HK-2 (cell line): ENCODE data around the gene RAET1L.
"Not testable (repeated sequence)": the region's sequence is repeated elsewhere in the genome, so short reads cannot be mapped to it uniquely, and the experiment has no call there.

ENCODE experiments used
- DNase-seq: peaks from one replicate; pipeline ENCODE4 v3.0.0-alpha.2; 2018; ENCODE audit not compliant: unreplicated experiment

RAET1L gene

GRCh38 chr6:150044621-150045145, 19.4 kb upstream of the RAET1L start:
- DNase-seq: no peak

DNA sequence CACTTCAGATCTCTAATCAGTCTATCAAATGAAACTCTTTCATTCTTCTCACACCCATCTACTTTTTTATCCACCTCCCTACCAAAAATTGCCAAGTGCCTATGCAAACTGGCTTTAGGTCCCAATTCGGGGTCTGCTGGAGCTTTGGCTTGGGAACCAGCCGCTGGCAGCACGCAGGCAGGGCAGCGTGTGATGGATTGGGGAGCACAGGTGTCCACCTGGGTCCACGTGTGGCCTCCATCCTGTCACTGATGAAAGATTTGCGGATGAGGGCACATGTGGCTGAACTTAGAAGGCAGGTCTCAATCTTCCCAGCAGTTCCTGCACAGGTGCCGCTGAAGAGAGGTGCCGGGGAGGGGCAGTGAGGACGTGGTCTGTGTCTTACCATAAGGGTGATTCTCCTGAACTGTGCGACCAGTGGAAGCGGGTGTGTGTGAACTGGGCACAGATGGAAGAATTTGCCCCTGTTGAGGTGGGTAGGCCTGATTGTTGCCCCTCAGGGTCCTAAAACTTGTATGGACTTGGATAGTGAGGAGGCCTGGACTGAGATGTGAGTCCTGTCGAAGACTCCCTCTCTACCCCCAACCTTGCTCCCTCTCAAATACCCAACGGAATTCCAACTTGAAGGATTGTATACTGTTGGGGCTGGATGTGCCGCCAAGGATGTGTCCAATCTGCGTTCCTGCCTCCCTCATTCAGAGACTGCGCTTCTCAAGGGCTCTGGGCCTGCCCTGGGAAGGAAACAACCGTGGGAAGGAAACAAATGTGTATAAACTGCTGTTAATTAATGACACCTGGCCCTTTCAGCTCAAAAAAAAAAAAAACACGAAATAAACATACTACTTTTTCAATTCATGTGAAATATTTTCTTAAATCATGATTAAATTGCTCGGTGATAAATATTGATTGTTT, 18.4 kb upstream of the RAET1L start:
- no peak for DNase-seq

DNA sequence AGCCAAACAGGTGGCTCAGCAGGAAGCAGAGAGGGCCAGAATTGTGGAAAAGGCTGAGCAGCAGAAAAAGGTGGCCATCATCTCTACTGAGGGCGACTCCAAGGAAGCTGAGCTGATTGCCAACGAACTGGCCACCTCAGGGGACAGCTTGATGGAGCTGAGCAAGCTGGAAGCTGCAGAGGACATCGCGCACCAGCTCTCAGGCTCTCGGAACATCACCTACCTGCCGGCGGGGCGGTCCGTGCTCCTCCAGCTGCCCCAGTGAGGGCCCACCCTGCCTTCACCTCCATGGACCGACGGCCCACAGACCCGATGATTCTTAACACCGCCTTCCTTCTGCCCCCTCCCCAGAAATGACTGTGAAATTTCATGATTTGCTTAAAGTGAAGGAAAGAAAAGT, 17.8 kb upstream of the RAET1L start:
- DNase-seq: no peak

DNA sequence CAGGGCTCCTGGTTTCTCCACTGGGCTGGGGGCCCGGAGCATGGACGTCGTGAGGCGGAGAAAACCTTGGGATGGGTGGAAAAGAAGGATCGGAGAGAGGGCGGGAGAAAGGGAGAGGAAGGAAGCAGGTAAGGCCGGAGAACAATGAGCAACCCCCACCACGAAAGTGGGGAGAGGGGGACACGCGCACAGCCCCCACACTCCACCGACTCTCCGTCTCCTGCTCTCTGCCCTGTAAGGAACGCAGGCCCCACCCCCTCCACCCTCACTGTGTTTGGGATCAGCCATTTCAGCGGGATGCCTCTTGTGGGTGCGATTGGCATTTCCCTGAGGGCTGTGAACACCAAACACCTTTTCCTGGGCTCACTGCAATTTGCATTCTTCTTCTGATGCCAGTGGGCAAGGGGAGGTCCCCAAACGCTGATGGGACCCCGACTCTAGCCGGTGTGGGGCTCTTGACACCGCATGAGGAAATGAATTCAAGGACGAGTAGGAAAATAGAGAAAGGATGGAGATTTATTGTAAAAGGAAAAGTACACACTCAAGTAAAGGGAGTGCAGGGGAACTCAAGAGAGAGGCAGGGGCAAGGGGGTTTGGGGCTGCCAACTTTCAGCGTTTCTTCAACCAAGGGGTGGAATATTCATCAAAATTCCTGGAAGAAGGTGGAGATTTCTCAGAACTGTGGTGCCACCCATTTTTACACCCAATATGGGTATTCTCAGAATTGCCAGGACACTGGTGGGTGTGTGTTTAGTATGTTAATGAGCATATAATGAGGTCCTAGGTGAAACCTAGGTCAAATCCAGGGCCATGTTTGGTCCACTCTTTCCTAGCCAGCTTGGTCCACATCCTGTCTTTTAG, 13.1 kb upstream of the RAET1L start:
- no peak for DNase-seq

- no peak for DNase-seq
These were observed 12.3 kb upstream of the RAET1L start for GRCh38 chr6:150037526-150038201.

- DNase-seq: no peak
These were observed 10.7 kb upstream of the RAET1L start for GRCh38 chr6:150036081-150036480.

DNA sequence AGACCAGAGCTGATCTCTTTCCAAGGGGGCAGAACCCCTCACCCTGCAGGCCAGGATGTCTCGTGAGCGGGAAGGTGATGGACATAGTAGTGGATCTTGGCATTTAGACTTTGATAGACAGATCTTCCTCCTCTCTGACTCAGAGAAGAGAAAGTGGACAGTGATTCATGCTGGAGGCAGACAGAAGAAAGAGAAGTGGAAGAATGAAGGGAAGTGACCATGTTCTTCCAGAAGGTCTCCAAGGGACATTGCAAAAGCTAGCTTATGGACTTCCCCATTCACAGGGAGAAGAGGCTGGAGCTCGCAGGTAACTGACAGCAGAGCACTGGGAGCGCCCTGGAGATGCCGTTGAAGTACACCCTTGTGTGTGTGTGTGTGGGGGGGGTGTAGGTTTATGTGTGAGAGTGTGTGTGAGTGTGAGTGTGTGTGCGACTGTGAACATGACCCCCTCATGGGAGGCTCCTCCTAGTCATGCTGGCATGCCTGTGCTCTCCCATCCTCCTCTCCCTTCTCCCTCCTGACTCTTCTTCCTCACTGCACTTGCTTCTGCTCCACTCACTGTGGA, 8.0 kb upstream of the RAET1L start:
- DNase-seq: no peak

- no peak for DNase-seq
These were observed 7.3 kb upstream of the RAET1L start for GRCh38 chr6:150032598-150032997.

DNA sequence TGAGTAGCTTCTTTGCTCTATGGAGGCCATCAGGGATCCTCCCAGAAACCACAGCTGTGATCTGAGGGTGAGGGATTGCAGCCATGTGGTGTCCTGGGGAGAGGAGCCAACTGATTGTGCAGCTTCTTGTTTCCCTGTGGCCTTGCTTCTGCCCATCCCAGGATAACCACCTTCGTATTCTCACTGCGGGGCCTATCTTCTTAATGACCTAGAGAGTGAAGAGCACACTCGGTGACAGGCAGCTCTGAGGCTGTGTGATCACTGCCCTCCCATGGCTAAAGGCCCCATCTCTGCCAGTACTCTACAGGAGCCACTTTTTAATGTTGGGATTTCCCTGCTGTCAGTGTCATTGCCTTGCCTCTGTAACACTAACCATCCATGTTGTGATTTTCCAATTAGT, 5.3 kb upstream of the RAET1L start:
- no peak for DNase-seq

GRCh38 chr6:150029749-150030148, 4.4 kb upstream of the RAET1L start:
- no peak for DNase-seq

DNA sequence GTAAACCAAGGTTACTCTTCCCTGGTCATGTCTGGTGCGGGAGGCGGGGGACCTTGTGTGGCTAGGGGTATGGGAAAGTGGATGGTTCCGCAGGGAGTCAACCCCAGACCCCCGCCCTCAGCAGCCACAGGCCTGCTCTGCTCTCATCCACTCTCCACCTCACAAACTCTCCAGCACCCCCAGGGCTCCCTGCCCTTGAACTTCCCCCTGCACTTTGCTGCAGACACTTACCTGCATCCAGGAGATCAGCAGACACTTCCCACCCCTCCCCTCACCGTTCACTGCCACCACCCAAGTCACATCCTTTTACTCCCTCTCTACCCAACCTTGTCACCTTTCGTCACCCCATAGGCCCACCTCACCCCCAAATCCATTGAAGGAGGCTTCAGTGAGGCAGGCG, 3.9 kb upstream of the RAET1L start:
- no peak for DNase-seq

- DNase-seq: no peak
These were observed 3.5 kb upstream of the RAET1L start for GRCh38 chr6:150028799-150029198.

DNA sequence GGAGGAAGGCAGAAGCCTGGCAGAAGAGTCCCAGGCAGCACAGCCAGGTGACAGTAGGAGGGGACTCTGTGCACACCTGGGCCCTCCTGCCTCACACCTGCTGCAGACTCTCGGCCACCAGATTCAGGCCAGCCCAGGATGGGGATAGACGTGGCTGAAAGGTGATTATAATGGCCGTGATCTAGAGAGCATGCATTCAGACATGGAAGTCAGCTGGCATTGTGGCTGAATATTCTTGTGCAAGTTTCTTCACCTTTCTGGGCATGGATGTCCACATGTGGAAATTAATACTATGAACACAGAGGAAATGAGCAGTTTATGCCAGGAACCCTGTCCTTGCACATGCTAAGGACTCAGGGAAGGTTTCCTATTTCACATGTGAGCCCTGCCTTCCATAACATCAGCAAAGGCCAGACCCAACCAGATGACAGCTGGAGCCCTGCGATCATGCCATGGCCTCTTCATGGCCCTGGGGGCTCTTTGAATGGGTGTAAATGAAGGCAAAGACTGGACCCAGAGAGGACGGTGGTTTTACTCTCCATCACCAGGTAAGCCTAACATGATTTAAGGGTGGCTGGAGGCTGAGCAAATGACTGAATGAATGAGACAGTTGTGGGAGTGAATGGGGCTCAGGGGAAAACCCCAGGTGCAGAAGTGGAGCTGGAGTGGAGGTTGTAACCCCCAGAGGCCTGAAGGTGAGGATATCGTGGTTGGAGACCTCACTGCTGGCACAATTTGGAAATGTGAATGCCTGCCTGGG, 2.7 kb upstream of the RAET1L start:
- DNase-seq: no peak

DNA sequence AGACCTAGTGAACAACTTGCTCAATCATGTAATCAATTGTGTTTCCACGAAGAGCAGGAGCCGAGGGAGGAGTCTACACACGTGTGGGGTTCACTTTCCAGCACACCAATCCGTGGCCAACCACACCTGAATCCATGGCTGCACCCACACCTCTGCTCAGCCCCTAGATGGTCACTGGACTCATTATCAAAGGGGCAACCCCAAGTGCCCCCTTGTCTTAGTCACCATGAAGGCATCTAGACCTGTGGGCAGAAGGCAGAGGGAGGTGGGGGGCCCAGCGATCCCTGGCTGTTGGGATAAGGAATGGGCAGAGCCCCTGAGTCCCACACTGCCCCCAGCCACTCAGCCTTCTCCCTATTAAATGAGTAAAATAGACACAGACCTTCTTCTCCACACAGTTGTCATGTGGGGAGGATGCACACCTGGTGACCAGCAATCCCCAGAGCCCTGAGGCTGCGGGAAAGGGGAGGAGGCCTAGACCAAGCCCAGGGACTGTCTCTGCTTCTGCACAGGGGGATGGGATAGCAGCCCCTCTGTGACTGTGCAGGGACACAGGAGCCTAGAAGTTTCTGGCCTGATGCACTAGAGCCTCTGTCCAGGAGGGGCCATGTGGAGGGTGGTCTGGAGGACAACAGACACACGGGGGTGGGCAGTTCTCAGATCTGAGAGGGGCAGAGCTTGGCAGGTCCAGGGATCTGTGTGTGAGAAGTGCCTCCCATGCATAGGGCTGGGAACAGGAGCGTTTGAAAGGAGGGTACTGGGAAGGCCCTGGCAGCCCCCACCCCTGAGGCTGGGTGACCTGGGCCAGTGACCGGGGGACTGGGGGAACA, 1.9 kb upstream of the RAET1L start:
- no peak for DNase-seq

- DNase-seq: no peak
These were observed 631 bp downstream of the RAET1L start for GRCh38 chr6:150024646-150025155.

DNA sequence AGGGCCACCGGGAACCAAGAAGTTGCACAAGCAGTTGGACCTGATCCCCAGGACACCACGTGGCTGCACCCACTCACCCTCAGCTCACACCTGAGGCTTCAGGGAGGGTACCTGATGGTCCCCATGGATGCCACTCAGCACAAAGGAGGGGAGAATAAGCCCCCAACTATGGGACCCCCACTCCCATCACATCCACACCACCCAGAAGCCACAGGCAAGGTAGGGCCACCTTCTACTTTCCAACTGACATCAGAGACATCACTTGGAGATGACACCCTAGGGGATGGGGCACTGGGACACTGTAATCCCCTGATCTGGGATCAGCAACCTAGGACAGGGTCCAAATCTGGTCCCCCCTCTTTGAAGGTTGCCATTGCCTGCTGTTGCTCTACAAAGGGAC, 1.3 kb downstream of the RAET1L start:
- not testable (repeated sequence) for DNase-seq

- DNase-seq: not testable (repeated sequence)
These were observed 3.5 kb downstream of the RAET1L start for GRCh38 chr6:150021870-150022269.

DNA sequence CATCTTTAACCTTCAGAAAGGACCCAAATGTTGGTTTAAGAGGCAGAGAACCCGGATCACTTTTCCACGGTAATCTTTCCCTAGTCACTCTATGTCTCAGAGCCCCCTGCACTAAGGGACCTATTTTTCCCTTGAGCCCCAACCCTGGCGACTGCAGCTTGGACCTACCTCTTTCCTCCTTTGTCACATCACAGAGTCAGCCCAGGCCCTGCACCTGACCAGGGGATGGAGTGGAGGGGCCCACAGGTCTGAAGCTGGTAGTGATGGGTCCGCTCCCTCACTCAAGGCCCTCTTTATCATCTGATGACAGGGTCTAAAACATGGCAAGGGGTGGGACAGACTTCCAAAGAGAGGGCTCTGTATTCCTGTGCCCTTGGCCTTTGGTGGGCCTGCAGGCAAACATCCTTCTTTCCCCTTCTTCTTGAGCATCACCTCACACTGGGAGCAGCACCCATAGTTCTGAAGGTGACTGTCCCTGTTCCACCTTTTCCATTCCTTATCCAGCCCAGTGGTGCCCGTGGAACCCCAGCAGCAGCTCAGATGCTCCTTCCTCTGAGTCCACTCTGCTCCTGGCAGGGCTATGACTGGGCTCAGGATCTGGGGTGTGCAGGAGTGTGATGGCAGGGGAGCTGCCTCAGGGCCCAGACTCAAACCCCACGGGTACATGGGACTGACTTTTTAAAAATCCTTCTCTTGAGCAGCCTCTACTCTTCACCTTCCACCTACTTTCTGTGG, 6.3 kb downstream of the RAET1L start:
- DNase-seq: no peak

GRCh38 chr6:150017186-150017521, 8.2 kb downstream of the RAET1L start:
- DNase-seq: not testable (repeated sequence)
